BJ (cell line): Measurements from ENCODE around the gene ARMC2. TPM values are rescaled to one million over a fixed set of nuclear protein-coding genes. Genes with fewer than 3 reads are reported as not detected.
A peak's percentile ranks its signal among the peaks of the same experiment; 100 is the strongest.

Experiments used
- CTCF ChIA-PET: fragments of 350-600 bp; formaldehyde crosslinking; extraction: SDS; loops from one replicate; lab custom pipeline; 2021; ENCODE audit warnings: antibody characterized with exemption, inconsistent platforms; lab: Yijun Ruan, JAX
- POLR2A ChIA-PET: fragments of 300-600 bp; sonication (Branson Sonifier 250); formaldehyde crosslinking; extraction: SDS; loops from one replicate; lab custom pipeline; 2021; ENCODE audit warnings: antibody characterized with exemption; lab: Charles Lee
- DNase-seq: peaks from one replicate; pipeline ENCODE4 v3.0.0-alpha.2; 2011; ENCODE audit warnings: low read depth
- H3K27me3 ChIP-seq: 2 replicates; pipeline ENCODE4 v1.6.0; 2011; ENCODE audit warnings: low read length; ENCODE audit not compliant: control insufficient read depth, insufficient read depth
- H3K36me3 ChIP-seq: 2 replicates; pipeline ENCODE4 v1.5.1; 2011; ENCODE audit warnings: low read length; ENCODE audit not compliant: control insufficient read depth, insufficient read depth
- H3K4me3 ChIP-seq: 2 replicates; pipeline ENCODE4 v1.5.1; 2011; ENCODE audit warnings: low read depth, mild to moderate bottlenecking, control low read depth, low read length
- polyA plus RNA-seq: library from polyadenylated mRNA; depleted of rRNA; stranded (reverse); fragments of >200 nt; gene quantifications from 2 replicates; pipeline ENCODE4 v1.2.3, GENCODE V29; 2011
- TF ChIP-seq, protein P1 (sequence below): IDR thresholded peaks from 2 replicates; pipeline ENCODE4 v1.5.1; 2011; ENCODE audit warnings: low read depth, mild to moderate bottlenecking, control low read depth, inconsistent platforms, low read length, moderate library complexity; ENCODE audit not compliant: insufficient read depth

The ARMC2 gene
- polyA plus RNA-seq, 1 experiment, result 2.4 TPM

- TF ChIP-seq, protein P1, sequence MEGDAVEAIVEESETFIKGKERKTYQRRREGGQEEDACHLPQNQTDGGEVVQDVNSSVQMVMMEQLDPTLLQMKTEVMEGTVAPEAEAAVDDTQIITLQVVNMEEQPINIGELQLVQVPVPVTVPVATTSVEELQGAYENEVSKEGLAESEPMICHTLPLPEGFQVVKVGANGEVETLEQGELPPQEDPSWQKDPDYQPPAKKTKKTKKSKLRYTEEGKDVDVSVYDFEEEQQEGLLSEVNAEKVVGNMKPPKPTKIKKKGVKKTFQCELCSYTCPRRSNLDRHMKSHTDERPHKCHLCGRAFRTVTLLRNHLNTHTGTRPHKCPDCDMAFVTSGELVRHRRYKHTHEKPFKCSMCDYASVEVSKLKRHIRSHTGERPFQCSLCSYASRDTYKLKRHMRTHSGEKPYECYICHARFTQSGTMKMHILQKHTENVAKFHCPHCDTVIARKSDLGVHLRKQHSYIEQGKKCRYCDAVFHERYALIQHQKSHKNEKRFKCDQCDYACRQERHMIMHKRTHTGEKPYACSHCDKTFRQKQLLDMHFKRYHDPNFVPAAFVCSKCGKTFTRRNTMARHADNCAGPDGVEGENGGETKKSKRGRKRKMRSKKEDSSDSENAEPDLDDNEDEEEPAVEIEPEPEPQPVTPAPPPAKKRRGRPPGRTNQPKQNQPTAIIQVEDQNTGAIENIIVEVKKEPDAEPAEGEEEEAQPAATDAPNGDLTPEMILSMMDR, result no peak
- DNase-seq, result no peak
- ChIA-PET CTCF (interaction anchor here (1.1 to 1.5 kb wide), 2 partner anchors 13 to 67 kb away, joined by 3 read pairs; no protein-coding TSS in a partner anchor), POLR2A (no interaction called here)
- Histone ChIP-seq H3K36me3 (no peaks in the 10 kb centered on the region), H3K27me3 (no peaks in the 10 kb centered on the region), H3K4me3 (no peak overlapping the region)
These were observed 95.8 kb downstream of the ARMC2 start for GRCh38 chr6:108944071-108944470.

- ChIA-PET POLR2A (no interaction called here), CTCF (interaction anchor here (1.1 to 1.8 kb wide), 6 partner anchors 14 to 403 kb away, joined by 3 to 5 read pairs (median 3); no protein-coding TSS in a partner anchor)
- TF ChIP-seq, protein P1, result no peak
- DNase-seq, result peak; percentile 93
- Histone ChIP-seq H3K27me3 (no peaks in the 10 kb centered on the region), H3K36me3 (no peaks in the 10 kb centered on the region), H3K4me3 (peak overlapping the region; percentile 5; the same call in 1 of the 2 replicates)
These were observed 96.8 kb downstream of the ARMC2 start for GRCh38 chr6:108944707-108945680.

DNA sequence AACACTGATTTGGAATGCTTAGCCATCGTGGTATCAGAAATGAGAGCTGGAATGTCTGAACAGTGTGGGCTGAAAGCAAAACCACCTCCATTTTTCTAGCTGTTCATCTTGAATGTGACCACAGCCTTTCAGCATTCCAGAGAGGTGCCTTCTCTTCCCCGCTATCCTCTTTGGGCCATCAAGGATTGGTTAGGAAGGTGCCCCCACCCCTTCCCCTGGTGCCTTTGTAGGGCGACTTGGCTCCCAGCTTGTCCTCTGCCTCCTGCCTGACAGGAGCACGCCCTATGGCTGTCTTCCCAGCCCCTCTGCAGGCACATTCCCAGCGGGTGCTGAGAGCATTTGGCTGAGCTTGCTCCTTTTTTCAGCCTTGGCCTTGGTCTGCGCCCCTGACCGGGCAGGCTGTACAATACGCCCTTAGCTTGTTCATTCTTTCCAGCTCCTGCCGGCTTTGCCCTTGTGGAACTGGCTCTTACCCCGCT lies 97.5 kb downstream of the ARMC2 start:
- DNase-seq, result no peak
- Histone ChIP-seq H3K27me3 (no peaks in the 10 kb centered on the region), H3K36me3 (no peaks in the 10 kb centered on the region), H3K4me3 (peak overlapping the region; percentile 5; the same call in 1 of the 2 replicates)
- POLR2A ChIA-PET, result interaction anchor here (0.7 kb wide), 1 partner anchor 328 kb away, joined by 4 read pairs; no protein-coding TSS in a partner anchor
- TF ChIP-seq, protein P1, result no peak
- CTCF ChIA-PET, result interaction anchor here (0.8 to 1.8 kb wide), 6 partner anchors 23 to 404 kb away, joined by 3 to 5 read pairs (median 4); no protein-coding TSS in a partner anchor

- CTCF ChIA-PET, result interaction anchor here (1.3 to 1.7 kb wide), 3 partner anchors 75 to 436 kb away, joined by 3 read pairs; no protein-coding TSS in a partner anchor
- TF ChIP-seq, protein P1, result no peak
- POLR2A ChIA-PET, result interaction anchor here (0.7 kb wide), 1 partner anchor 329 kb away, joined by 4 read pairs; no protein-coding TSS in a partner anchor
These were observed 98.5 kb downstream of the ARMC2 start for GRCh38 chr6:108946695-108947094.

More at GRCh38 chr6:108946695-108947094, 98.5 kb downstream of the ARMC2 start:
- Histone ChIP-seq H3K27me3 (no peaks in the 10 kb centered on the region), H3K36me3 (no peaks in the 10 kb centered on the region), H3K4me3 (no peak overlapping the region)
- no peak for DNase-seq
